ENCODE results near the gene GNB1. TPM values are rescaled to one million over a fixed set of nuclear protein-coding genes. Genes with fewer than 3 reads are reported as not detected.

Gene GNB1
- total RNA-seq, 1 donor from 2014 or later: 328 TPM

- TF ChIP-seq CTCF (IDR thresholded peaks at IDR 0.05): peak; percentile 24
- no peaks in the 10 kb centered on the region for H3K9me3 ChIP-seq
- H3K4me3 ChIP-seq: no peak overlapping the region
- intact Hi-C loops (cut with DNase I): no loop called here
- H3K27me3 ChIP-seq: no peaks in the 10 kb centered on the region
- DNase-seq (peak; percentile 95), ATAC-seq (peak; percentile 94)
- H3K36me3 ChIP-seq: peaks cover 71% of the 10 kb centered on the region
- H3K27ac ChIP-seq: peak overlapping the region; percentile 55
- peaks cover 17% of the 10 kb centered on the region for H3K4me1 ChIP-seq
Measured at GRCh38 chr1:1763657-1764621, 126.9 kb downstream of the GNB1 start.

GRCh38 chr1:1761504-1762376, 129.1 kb downstream of the GNB1 start:
- H3K4me1 ChIP-seq: peaks cover 31% of the 10 kb centered on the region
- TF ChIP-seq CTCF (IDR thresholded peaks at IDR 0.05): no peak
- H3K36me3 ChIP-seq: peaks cover 63% of the 10 kb centered on the region
- DNase-seq (no peak), ATAC-seq (no peak)
- H3K27me3 ChIP-seq: no peaks in the 10 kb centered on the region
- no peak overlapping the region for H3K27ac ChIP-seq
- H3K4me3 ChIP-seq: no peak overlapping the region
- H3K9me3 ChIP-seq: no peaks in the 10 kb centered on the region
- intact Hi-C loops (cut with DNase I): no loop called here

- intact Hi-C loops (cut with DNase I): no loop called here
Measured at GRCh38 chr1:1760715-1761114, 130.2 kb downstream of the GNB1 start.

GRCh38 chr1:1760345-1760650, 130.6 kb downstream of the GNB1 start:
- Histone ChIP-seq H3K9me3 (no peaks in the 10 kb centered on the region), H3K27me3 (no peaks in the 10 kb centered on the region), H3K4me1 (peaks cover 31% of the 10 kb centered on the region), H3K36me3 (peaks cover 78% of the 10 kb centered on the region), H3K4me3 (no peak overlapping the region), H3K27ac (no peak overlapping the region)
- TF ChIP-seq CTCF (IDR thresholded peaks at IDR 0.05): no peak
- no peak for DNase-seq
- ATAC-seq: no peak
- intact Hi-C loops (cut with DNase I): no loop called here

More at GRCh38 chr1:1760715-1761114, 130.2 kb downstream of the GNB1 start:
- Histone ChIP-seq H3K36me3 (peaks cover 74% of the 10 kb centered on the region), H3K4me1 (peaks cover 31% of the 10 kb centered on the region), H3K9me3 (no peaks in the 10 kb centered on the region), H3K4me3 (no peak overlapping the region), H3K27me3 (no peaks in the 10 kb centered on the region), H3K27ac (no peak overlapping the region)
- DNase-seq (no peak), ATAC-seq (no peak)
- TF ChIP-seq CTCF (IDR thresholded peaks at IDR 0.05): no peak

- Histone ChIP-seq H3K4me1 (peaks cover 30% of the 10 kb centered on the region), H3K27ac (peak overlapping the region; percentile 76), H3K9me3 (no peaks in the 10 kb centered on the region), H3K4me3 (no peak overlapping the region), H3K27me3 (no peaks in the 10 kb centered on the region), H3K36me3 (peaks cover 79% of the 10 kb centered on the region)
- TF ChIP-seq CTCF (IDR thresholded peaks at IDR 0.05): no peak
- DNase-seq (peak; percentile 66), ATAC-seq (no peak)
- intact Hi-C loops (cut with DNase I): loop anchor here (10.0 kb wide), 1 partner anchor 135 kb away; the partner anchor contains the start of gene GNB1
Measured at GRCh38 chr1:1759456-1760344, 131.2 kb downstream of the GNB1 start.
